Naive thymus-derived CD4-positive, alpha-beta T cell (primary cell): Measurements from ENCODE around the gene LRBA. TPM values are rescaled to one million over a fixed set of nuclear protein-coding genes. Genes with fewer than 3 reads are reported as not detected.
A peak's percentile ranks its signal among the peaks of the same experiment; 100 is the strongest.
"Not testable (repeated sequence)": the region's sequence is repeated elsewhere in the genome, so short reads cannot be mapped to it uniquely, and the experiment has no call there.

Experiments
- ATAC-seq: fragments of 150-1000 bp; cut with Tn5 transposase; 2 replicates; pipeline ENCODE4 v1.10.0; 2021; ENCODE audit warnings: mild to moderate bottlenecking, moderate library complexity
- CTCF ChIA-PET: fragments of 350-600 bp; sonication (Branson Sonifier 250); formaldehyde crosslinking; loops from one replicate; lab custom pipeline; 2021; ENCODE audit warnings: antibody characterized with exemption; lab: Charles Lee
- POLR2A ChIA-PET: fragments of 350-600 bp; sonication (Branson Sonifier 250); formaldehyde crosslinking; loops from one replicate; lab custom pipeline; 2021; ENCODE audit warnings: antibody characterized with exemption, inconsistent platforms; lab: Charles Lee
- DNase-seq, 9 donors: peaks; one replicate each; pipeline versions ENCODE4 v3.0.0 to v3.0.0-alpha.2; 2020 to 2022; ENCODE audit warnings: mixed read lengths in 1 of 9
- H3K27ac ChIP-seq: one replicate; pipeline ENCODE4 v1.7.0; 2013; ENCODE audit warnings: mild to moderate bottlenecking, low read depth, low read length, moderate library complexity
- H3K27me3 ChIP-seq, 2 donors: one replicate each; pipeline ENCODE4 v1.7.0; 2013; ENCODE audit warnings: low read length in 2 of 2, mild to moderate bottlenecking in 2 of 2, moderate library complexity in 2 of 2; ENCODE audit not compliant: control insufficient read depth in 2 of 2, insufficient read depth in 2 of 2
- H3K36me3 ChIP-seq, 3 experiments: 1 replicate in 2 of 3; 2 replicates in 1 of 3; pipeline ENCODE4 v1.7.0; 2013; ENCODE audit warnings: low read length in 3 of 3, mild to moderate bottlenecking in 3 of 3, moderate library complexity in 1 of 3; ENCODE audit not compliant: insufficient read depth in 3 of 3, control insufficient read depth in 2 of 3
- H3K4me1 ChIP-seq, 2 donors: one replicate each; pipeline ENCODE4 v1.7.0; 2013; ENCODE audit warnings: low read length in 2 of 2, mild to moderate bottlenecking in 2 of 2, moderate library complexity in 1 of 2; ENCODE audit not compliant: control insufficient read depth in 2 of 2, insufficient read depth in 2 of 2
- H3K4me3 ChIP-seq: 2 replicates; pipeline ENCODE4 v1.7.0; 2013; ENCODE audit warnings: mild to moderate bottlenecking, low read length
- H3K9me3 ChIP-seq, 3 experiments: 1 replicate in 2 of 3; 2 replicates in 1 of 3; pipeline ENCODE4 v1.7.0; 2013; ENCODE audit warnings: low read length in 3 of 3; ENCODE audit not compliant: control insufficient read depth in 2 of 3
- H3K27ac Mint-ChIP-seq, 9 donors: one replicate each; pipeline ENCODE4 v1.8.0; 2020 to 2022; ENCODE audit warnings: mixed read lengths in 9 of 9, mild to moderate bottlenecking in 8 of 9, moderate library complexity in 5 of 9, inconsistent platforms in 2 of 9
- H3K27me3 Mint-ChIP-seq, 5 donors: one replicate each; pipeline ENCODE4 v1.8.0; 2021 to 2022; ENCODE audit warnings: mixed read lengths in 5 of 5, mild to moderate bottlenecking in 1 of 5
- H3K36me3 Mint-ChIP-seq, 5 donors: one replicate each; pipeline ENCODE4 v1.8.0; 2020 to 2022; ENCODE audit warnings: mixed read lengths in 5 of 5, mild to moderate bottlenecking in 3 of 5, inconsistent platforms in 1 of 5
- H3K4me1 Mint-ChIP-seq, 7 donors: one replicate each; pipeline ENCODE4 v1.8.0; 2020 to 2022; ENCODE audit warnings: mixed read lengths in 7 of 7, mild to moderate bottlenecking in 3 of 7, inconsistent platforms in 1 of 7
- H3K4me3 Mint-ChIP-seq, 10 donors: one replicate each; pipeline ENCODE4 v1.8.0; 2020 to 2022; ENCODE audit warnings: mild to moderate bottlenecking in 10 of 10, mixed read lengths in 10 of 10, moderate library complexity in 6 of 10, inconsistent platforms in 2 of 10
- H3K9me3 Mint-ChIP-seq, 11 donors: one replicate each; pipeline ENCODE4 v1.8.0; 2020 to 2022; ENCODE audit warnings: mixed read lengths in 11 of 11, mild to moderate bottlenecking in 4 of 11, inconsistent platforms in 1 of 11, moderate library complexity in 1 of 11
- intact Hi-C, 2 donors: fragments of 100-400 bp; cut with micrococcal nuclease; formaldehyde crosslinking; loops; one replicate each; pipeline ENCODE4 v1.15.1; 2023
- polyA plus RNA-seq, 2 donors: library from polyadenylated mRNA; unstranded; fragments of 300-500 nt; fragmentation: Illumina TruSeq; gene quantifications; one replicate each; pipeline ENCODE4 v1.2.3, GENCODE V29; 2021
- total RNA-seq, 6 experiments: library from RNA in 5 of 6; stranded (reverse) in 5 of 6; gene quantifications; 1 replicate in 5 of 6; 2 replicates in 1 of 6; pipeline ENCODE4 v1.2.3 and lab custom pipeline; 2021 to 2026

The LRBA gene
- total and polyA plus RNA-seq, 7 experiments from 2014 or later, result 20.8 to 71.4 (median 58.4) TPM

DNA sequence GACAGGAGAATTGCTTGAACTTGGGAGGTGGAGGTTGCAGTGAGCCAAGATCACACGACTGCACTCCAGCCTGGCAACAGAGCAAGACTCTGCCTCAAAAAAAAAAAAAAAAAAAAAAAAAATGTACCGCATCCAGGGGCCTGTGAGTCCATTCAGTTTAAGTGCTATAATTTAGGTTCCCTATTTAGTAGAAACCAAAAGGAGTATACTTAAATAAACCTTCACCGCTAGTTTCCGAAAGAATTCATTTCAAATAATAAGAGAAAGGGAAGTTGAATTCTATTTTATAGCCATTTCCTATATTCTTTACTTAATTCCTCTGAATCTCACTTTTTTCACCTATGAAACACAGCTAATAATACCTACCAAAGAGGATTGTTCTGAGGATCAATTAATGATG is 20.8 kb upstream of the LRBA start:
- intact Hi-C loops, result no loop called here
- peaks cover 0 to 16% (median 10%) of the 10 kb centered on the region in 7 donors for H3K4me1 Mint-ChIP-seq

DNA sequence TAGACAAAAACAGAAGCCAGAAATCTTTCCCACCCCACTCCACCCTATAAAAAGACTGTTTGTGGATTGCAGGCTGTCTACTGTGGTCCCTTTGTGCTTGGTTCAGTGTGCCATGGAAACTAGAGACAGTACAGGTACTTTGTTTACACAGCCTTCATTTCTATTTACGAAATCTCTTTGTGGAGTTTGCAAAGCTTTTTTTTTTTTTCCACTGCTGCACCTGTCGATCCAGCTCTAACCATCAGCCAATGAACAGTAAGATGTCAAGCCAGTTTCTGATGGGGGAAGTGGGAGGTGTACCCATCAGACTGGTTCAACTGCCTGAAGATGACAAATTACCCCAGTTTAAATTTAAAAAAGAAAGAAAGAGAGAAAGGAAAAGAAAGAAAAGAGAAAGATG is 20.2 kb upstream of the LRBA start:
- Mint-ChIP-seq H3K27me3 (peaks cover 0 to 13% (median 0%) of the 10 kb centered on the region in 5 donors), H3K9me3 (peaks cover 0 to 2% (median 0%) of the 10 kb centered on the region in 11 donors), H3K36me3 (no peaks in the 10 kb centered on the region), H3K4me1 (peaks cover 0 to 19% (median 10%) of the 10 kb centered on the region in 7 donors), H3K27ac (no peak overlapping the region), H3K4me3 (no peak overlapping the region)
- Histone ChIP-seq H3K36me3 (no peaks in the 10 kb centered on the region), H3K4me3 (no peak overlapping the region), H3K4me1 (no peaks in the 10 kb centered on the region), H3K27me3 (no peaks in the 10 kb centered on the region), H3K27ac (no peak overlapping the region), H3K9me3 (no peaks in the 10 kb centered on the region)
- ChIA-PET CTCF (interaction anchor here (0.6 kb wide), 1 partner anchor 74 kb away, joined by 3 read pairs; no protein-coding TSS in a partner anchor), POLR2A (no interaction called here)
- no peak for DNase-seq
- intact Hi-C loops, result no loop called here
- no peak for ATAC-seq

More for the DNA sequence above, 20.8 kb upstream of the LRBA start:
- Histone ChIP-seq H3K4me1 (no peaks in the 10 kb centered on the region), H3K36me3 (no peaks in the 10 kb centered on the region), H3K27ac (no peak overlapping the region), H3K27me3 (no peaks in the 10 kb centered on the region), H3K9me3 (no peaks in the 10 kb centered on the region), H3K4me3 (no peak overlapping the region)
- Mint-ChIP-seq H3K27me3 (peaks cover 0 to 9% (median 0%) of the 10 kb centered on the region in 5 donors), H3K9me3 (peaks cover 0 to 2% (median 0%) of the 10 kb centered on the region in 11 donors), H3K4me3 (no peak overlapping the region), H3K27ac (no peak overlapping the region), H3K36me3 (no peaks in the 10 kb centered on the region)
- ATAC-seq (no peak), DNase-seq (no peak)
- CTCF ChIA-PET, result no interaction called here
- POLR2A ChIA-PET, result no interaction called here

DNA sequence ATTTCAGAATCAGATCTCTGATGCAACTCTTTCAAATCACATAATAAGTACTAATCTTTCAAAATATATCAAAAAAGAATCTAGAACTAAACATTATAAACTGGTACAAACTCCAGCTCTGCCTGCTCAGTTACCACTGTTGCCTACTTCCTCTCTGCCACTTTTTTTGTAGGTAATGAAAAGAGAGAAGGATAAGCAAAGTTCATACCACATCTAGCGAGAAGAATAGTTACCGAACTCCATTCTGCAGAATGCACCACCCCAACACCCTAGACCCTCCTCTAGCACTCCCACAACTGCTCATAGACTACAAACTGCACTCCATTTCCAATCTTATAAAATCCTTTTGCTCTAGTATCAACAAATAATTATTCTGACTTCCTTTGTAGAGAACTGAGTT is 19.7 kb upstream of the LRBA start:
- Histone ChIP-seq H3K36me3 (no peaks in the 10 kb centered on the region), H3K4me3 (no peak overlapping the region), H3K27me3 (no peaks in the 10 kb centered on the region), H3K27ac (no peak overlapping the region), H3K9me3 (no peaks in the 10 kb centered on the region), H3K4me1 (peaks cover 0 to 3% of the 10 kb centered on the region in 2 donors)
- peaks cover 0 to 19% (median 10%) of the 10 kb centered on the region in 7 donors for H3K4me1 Mint-ChIP-seq
- no peak overlapping the region for H3K27ac Mint-ChIP-seq
- intact Hi-C loops, result loop anchor here in 1 of 2 donors (5.0 kb wide), 1 partner anchor 62 kb away; the partner anchor contains the start of gene RPS3A
- peaks cover 0 to 2% (median 0%) of the 10 kb centered on the region in 11 donors for H3K9me3 Mint-ChIP-seq
- no peak for ATAC-seq
- POLR2A ChIA-PET, result no interaction called here
- no peaks in the 10 kb centered on the region for H3K36me3 Mint-ChIP-seq
- H3K27me3 Mint-ChIP-seq, result peaks cover 0 to 13% (median 0%) of the 10 kb centered on the region in 5 donors
- CTCF ChIA-PET, result interaction anchor here (0.6 kb wide), 1 partner anchor 73 kb away, joined by 3 read pairs; no protein-coding TSS in a partner anchor
- no peak for DNase-seq
- H3K4me3 Mint-ChIP-seq, result no peak overlapping the region

DNA sequence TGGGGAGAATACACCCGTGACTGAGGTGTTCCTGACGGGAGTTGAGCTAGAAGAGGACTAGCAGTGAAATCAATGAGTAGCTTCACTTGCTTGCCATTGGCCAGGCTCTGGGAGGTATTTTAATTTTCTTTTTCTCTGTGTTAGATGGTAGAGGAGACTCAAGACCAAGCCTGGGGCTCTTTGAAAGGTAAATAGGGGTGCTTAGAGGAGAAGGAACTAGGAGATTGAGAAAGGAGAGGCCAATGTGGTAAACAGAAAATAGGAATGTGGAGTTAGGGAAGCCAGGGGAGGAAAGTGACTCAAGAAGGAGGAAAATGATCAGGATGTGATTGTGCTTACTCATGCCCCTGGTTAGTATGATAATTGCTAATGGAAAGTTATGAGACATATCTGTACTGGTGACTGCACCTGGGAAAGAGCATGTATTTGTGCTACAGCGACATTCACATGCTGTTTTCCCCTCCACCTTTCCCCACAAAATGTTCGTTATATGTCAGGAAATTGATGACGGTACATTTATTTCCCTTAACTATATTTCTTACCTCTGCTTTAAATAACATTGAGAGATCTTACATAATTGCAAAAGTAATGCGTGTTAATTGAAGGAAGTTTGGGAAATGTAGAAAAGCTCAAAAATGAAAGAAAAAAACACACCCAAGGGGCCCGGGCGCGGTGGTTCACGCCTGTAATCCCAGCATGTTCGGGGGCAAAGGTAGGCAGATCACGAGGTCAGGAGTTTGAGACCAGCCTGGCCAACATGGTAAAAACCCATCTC is 16.9 kb upstream of the LRBA start:
- H3K4me1 ChIP-seq, result peaks cover 0 to 5% of the 10 kb centered on the region in 2 donors
- CTCF ChIA-PET, result interaction anchor here (0.7 kb wide), 1 partner anchor 262 kb away, joined by 9 read pairs; no protein-coding TSS in a partner anchor
- peaks cover 0 to 13% (median 0%) of the 10 kb centered on the region in 5 donors for H3K27me3 Mint-ChIP-seq
- peak overlapping the region in 3 of 9 donors; percentile 2 to 75 (median 73) for H3K27ac Mint-ChIP-seq
- no peaks in the 10 kb centered on the region for H3K9me3 ChIP-seq
- POLR2A ChIA-PET, result no interaction called here
- peak overlapping the region in 9 of 10 donors; percentile 16 to 82 (median 59) for H3K4me3 Mint-ChIP-seq
- H3K4me1 Mint-ChIP-seq, result peaks cover 0 to 20% (median 11%) of the 10 kb centered on the region in 7 donors
- no peak overlapping the region for H3K4me3 ChIP-seq
- DNase-seq (no peak), ATAC-seq (no peak)
- no peaks in the 10 kb centered on the region for H3K36me3 Mint-ChIP-seq
- no peaks in the 10 kb centered on the region for H3K9me3 Mint-ChIP-seq
- H3K27me3 ChIP-seq, result no peaks in the 10 kb centered on the region
- intact Hi-C loops, result loop anchor here in 1 of 2 donors (1.0 to 5.0 kb wide), 2 partner anchors 17 to 65 kb away; partner anchors contain the start of genes LRBA and RPS3A
- H3K36me3 ChIP-seq, result no peaks in the 10 kb centered on the region
- no peak overlapping the region for H3K27ac ChIP-seq

DNA sequence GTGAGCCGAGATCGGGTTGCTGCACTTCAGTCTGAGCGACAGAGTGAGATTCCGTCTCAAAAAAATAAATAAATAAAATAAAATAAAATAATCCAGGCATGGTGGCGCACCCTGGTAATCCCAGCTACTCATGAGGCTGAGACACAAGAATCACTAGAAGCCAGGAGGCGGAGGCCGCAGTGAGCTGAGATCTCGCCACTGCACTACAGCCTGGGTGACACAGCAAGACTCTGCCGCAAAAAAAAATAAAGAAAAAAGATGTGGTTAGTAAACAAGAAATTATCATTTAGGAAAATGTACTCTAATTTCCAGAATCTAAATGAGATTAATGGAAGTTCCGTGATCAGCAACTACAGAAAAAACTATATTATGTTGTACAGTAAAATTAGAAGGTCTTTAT is 14.5 kb upstream of the LRBA start:
- H3K27ac ChIP-seq, result no peak overlapping the region
- Mint-ChIP-seq H3K4me3 (no peak overlapping the region), H3K27ac (no peak overlapping the region), H3K36me3 (no peaks in the 10 kb centered on the region), H3K4me1 (peaks cover 0 to 20% (median 7%) of the 10 kb centered on the region in 7 donors), H3K9me3 (no peaks in the 10 kb centered on the region), H3K27me3 (peaks cover 0 to 13% (median 0%) of the 10 kb centered on the region in 5 donors)
- peak in 1 of 9 donors; percentile 31 for DNase-seq
- H3K9me3 ChIP-seq, result no peaks in the 10 kb centered on the region
- intact Hi-C loops, result no loop called here
- POLR2A ChIA-PET, result no interaction called here
- H3K4me3 ChIP-seq, result no peak overlapping the region
- no peaks in the 10 kb centered on the region for H3K27me3 ChIP-seq
- ATAC-seq, result no peak
- H3K36me3 ChIP-seq, result no peaks in the 10 kb centered on the region
- H3K4me1 ChIP-seq, result peaks cover 0 to 5% of the 10 kb centered on the region in 2 donors
- CTCF ChIA-PET, result no interaction called here

DNA sequence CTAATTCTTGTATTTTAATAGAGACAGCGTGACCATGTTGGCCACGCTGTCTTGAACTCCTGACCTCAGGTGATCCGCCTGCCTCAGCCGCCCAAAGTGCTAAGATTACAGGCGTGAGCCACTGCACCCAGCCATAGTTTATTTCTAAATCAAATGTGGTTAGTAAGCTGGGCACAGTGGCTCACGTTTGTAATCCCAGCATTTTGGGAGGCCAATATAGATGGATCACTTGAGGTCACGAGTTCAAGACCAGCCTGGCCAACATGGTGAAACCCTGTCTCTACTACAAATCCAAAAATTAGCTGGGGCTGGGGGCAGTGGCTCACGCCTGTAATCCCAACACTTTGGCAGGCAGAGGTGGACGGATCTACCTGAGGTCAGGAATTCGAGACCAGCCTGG is 13.9 kb upstream of the LRBA start:
- ATAC-seq, H3K36me3 Mint-ChIP-seq, H3K9me3 ChIP-seq, H3K27me3 ChIP-seq, POLR2A ChIA-PET, H3K9me3 Mint-ChIP-seq, H3K36me3 ChIP-seq, H3K27ac Mint-ChIP-seq, intact Hi-C loops, H3K4me3 ChIP-seq, CTCF ChIA-PET, H3K27ac ChIP-seq, DNase-seq, H3K4me3 Mint-ChIP-seq, H3K4me1 ChIP-seq: not testable (repeated sequence)
- peaks cover 0 to 13% (median 0%) of the 10 kb centered on the region in 5 donors for H3K27me3 Mint-ChIP-seq
- peaks cover 0 to 20% (median 7%) of the 10 kb centered on the region in 7 donors for H3K4me1 Mint-ChIP-seq
